Hematopoietic multipotent progenitor cell (in vitro differentiated cells): ENCODE measurements around the gene MAP3K3. TPM values are rescaled to one million over a fixed set of nuclear protein-coding genes. Genes with fewer than 3 reads are reported as not detected.
A peak's percentile ranks its signal among the peaks of the same experiment; 100 is the strongest.

ENCODE experiments used
- DNase-seq, 3 donors: peaks; one replicate each; pipeline ENCODE4 v3.0.0-alpha.2; 2011 to 2015; ENCODE audit warnings: low read depth in 2 of 3, low spot score in 2 of 3
- total RNA-seq: library from RNA; depleted of rRNA; stranded (reverse); fragments of >200 nt; gene quantifications from one replicate; pipeline ENCODE4 v1.2.3, GENCODE V29; 2012

Gene MAP3K3
- 68.1 TPM for total RNA-seq

GRCh38 chr17:63621684-63622573 lies at the start of gene MAP3K3:
TSS of gene MAP3K3 (plus strand) at chr17:63622417. CDS start at chr17:63622760, 343 bp downstream.
- peak; percentile 90 to 100 (median 99) for DNase-seq

GRCh38 chr17:63573634-63574033 lies 48.6 kb upstream of the MAP3K3 start:
- DNase-seq = no peak

- no peak for DNase-seq
Observed at GRCh38 chr17:63578027-63578768, 44.0 kb upstream of the MAP3K3 start.

GRCh38 chr17:63578769-63579111 lies 43.5 kb upstream of the MAP3K3 start:
- DNase-seq = no peak

- no peak for DNase-seq
Observed at GRCh38 chr17:63579633-63580032, 42.6 kb upstream of the MAP3K3 start.

GRCh38 chr17:63587770-63588169 lies 34.4 kb upstream of the MAP3K3 start:
- DNase-seq = no peak

GRCh38 chr17:63588797-63589196 lies 33.4 kb upstream of the MAP3K3 start:
- DNase-seq = no peak

GRCh38 chr17:63589646-63590045 lies 32.6 kb upstream of the MAP3K3 start:
- DNase-seq = no peak

GRCh38 chr17:63592797-63593196 lies 29.4 kb upstream of the MAP3K3 start:
- no peak for DNase-seq

- DNase-seq = no peak
Observed at GRCh38 chr17:63595132-63595531, 27.1 kb upstream of the MAP3K3 start.

- DNase-seq = peak in 1 of 3 donors; percentile 40
Observed at GRCh38 chr17:63596856-63597586, 25.2 kb upstream of the MAP3K3 start.

GRCh38 chr17:63598281-63598680 lies 23.9 kb upstream of the MAP3K3 start:
- no peak for DNase-seq

GRCh38 chr17:63600569-63601438 lies 21.4 kb upstream of the MAP3K3 start, which contains the start of gene TACO1:
TSS of gene TACO1 (plus strand) at chr17:63600895. CDS start at chr17:63601084, 189 bp downstream.
- peak; percentile 59 to 79 (median 78) for DNase-seq

- no peak for DNase-seq
Observed at GRCh38 chr17:63601439-63602371, 20.5 kb upstream of the MAP3K3 start.

- DNase-seq = no peak
Observed at GRCh38 chr17:63609816-63610573, 12.2 kb upstream of the MAP3K3 start.

GRCh38 chr17:63610854-63611253 lies 11.4 kb upstream of the MAP3K3 start:
- DNase-seq = no peak

GRCh38 chr17:63611354-63611753 lies 10.9 kb upstream of the MAP3K3 start:
- no peak for DNase-seq

- DNase-seq = no peak
Observed at GRCh38 chr17:63613663-63614062, 8.6 kb upstream of the MAP3K3 start.
